RWPE2 (cell line): ENCODE data around the gene MGMT.

Source experiments
- ATAC-seq: fragments of 200-7000 bp; cut with Tn5 transposase; 3 replicates; pipeline ENCODE4 v1.9.1; 2021; ENCODE audit warnings: low read depth
- DNase-seq: peaks from one replicate; pipeline ENCODE4 v3.0.0-alpha.2; 2020; ENCODE audit warnings: low spot score
- H3K27ac ChIP-seq: fragments of 450-650 bp; 2 replicates; pipeline ENCODE4 v1.5.1; 2017; ENCODE audit warnings: mild to moderate bottlenecking; ENCODE audit not compliant: poor library complexity, severe bottlenecking
- H3K27me3 ChIP-seq: fragments of 250-450 bp; sonication (Bioruptor Pico); 2 replicates; pipeline ENCODE4 v1.5.1; 2021; ENCODE audit warnings: mild to moderate bottlenecking, moderate library complexity; ENCODE audit not compliant: insufficient read depth, poor library complexity, severe bottlenecking
- H3K36me3 ChIP-seq: fragments of 250-450 bp; sonication (Bioruptor Pico); 2 replicates; pipeline ENCODE4 v1.5.1; 2020; ENCODE audit warnings: low read depth, mild to moderate bottlenecking, moderate library complexity
- H3K4me1 ChIP-seq: fragments of 250-450 bp; sonication (Bioruptor Pico); 2 replicates; pipeline ENCODE4 v1.5.1; 2021; ENCODE audit warnings: mild to moderate bottlenecking, moderate library complexity; ENCODE audit not compliant: insufficient read depth, poor library complexity, severe bottlenecking
- H3K4me3 ChIP-seq: fragments of 250-450 bp; sonication (Bioruptor Pico); 2 replicates; pipeline ENCODE4 v1.5.1; 2021; ENCODE audit warnings: mild to moderate bottlenecking, moderate library complexity; ENCODE audit not compliant: severe bottlenecking
- H3K9me3 ChIP-seq: fragments of 250-450 bp; sonication (Bioruptor Pico); 2 replicates; pipeline ENCODE4 v1.5.1; 2021; ENCODE audit warnings: mild to moderate bottlenecking, moderate library complexity; ENCODE audit not compliant: severe bottlenecking
- CTCF ChIP-seq: fragments of 450-650 bp; IDR thresholded peaks from one replicate; pipeline ENCODE4 v1.5.1; 2017; ENCODE audit warnings: mild to moderate bottlenecking, moderate library complexity; ENCODE audit not compliant: poor library complexity, severe bottlenecking

The MGMT gene

DNA sequence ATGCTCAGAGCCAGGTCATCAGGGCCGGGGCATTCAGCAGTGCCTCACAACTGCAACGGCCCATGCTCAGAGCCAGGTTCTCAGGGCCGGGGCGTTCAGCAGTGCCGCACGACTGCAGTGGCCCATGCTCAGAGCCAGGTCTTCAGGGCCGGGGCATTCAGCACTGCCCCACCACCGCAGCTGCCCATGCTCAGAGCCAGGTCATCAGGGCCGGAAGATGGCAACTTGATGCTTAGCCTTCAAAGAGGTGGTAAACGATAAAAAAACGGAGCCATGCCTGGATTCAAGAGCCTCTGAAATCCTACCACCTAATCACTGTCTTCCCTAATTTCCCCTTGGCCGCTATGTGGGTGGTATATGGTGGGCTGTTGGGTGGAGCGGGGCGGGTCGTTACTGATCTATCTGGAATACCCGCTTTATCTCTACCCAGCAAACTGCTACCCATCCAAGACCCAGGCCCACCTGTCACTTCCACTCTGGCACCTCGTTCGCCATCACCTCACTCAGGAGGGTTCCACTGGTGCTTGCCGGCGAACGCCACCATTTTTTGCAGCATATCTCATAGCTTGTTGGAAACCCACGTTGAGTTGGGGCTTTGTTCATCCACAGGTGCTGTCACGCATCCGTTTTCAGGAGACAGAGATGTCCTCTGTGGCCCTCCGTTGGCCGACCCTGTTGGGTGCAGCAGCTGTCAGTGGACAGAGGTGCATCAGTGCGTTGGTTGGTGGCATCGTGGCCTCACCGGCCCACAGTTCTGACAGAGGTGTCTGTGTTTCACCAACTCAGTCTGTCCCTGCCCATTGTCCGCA lies 275.9 kb downstream of the MGMT start:
- DNase-seq = no peak
- H3K4me3 ChIP-seq = no peak overlapping the region
- H3K27me3 ChIP-seq = no peaks in the 10 kb centered on the region
- no peaks in the 10 kb centered on the region for H3K9me3 ChIP-seq
- no peaks in the 10 kb centered on the region for H3K36me3 ChIP-seq
- H3K27ac ChIP-seq = no peak overlapping the region
- TF ChIP-seq CTCF = no peak
- no peak for ATAC-seq
- no peaks in the 10 kb centered on the region for H3K4me1 ChIP-seq

- Histone ChIP-seq H3K4me1 (no peaks in the 10 kb centered on the region), H3K4me3 (no peak overlapping the region), H3K27ac (no peak overlapping the region), H3K9me3 (peaks cover 4% of the 10 kb centered on the region), H3K36me3 (no peaks in the 10 kb centered on the region), H3K27me3 (no peaks in the 10 kb centered on the region)
- no peak for TF ChIP-seq CTCF
- DNase-seq = no peak
- no peak for ATAC-seq
Observed at GRCh38 chr10:129743738-129744133, 276.7 kb downstream of the MGMT start.

- Histone ChIP-seq H3K36me3 (no peaks in the 10 kb centered on the region), H3K4me1 (no peaks in the 10 kb centered on the region), H3K9me3 (peaks cover 4% of the 10 kb centered on the region), H3K4me3 (no peak overlapping the region), H3K27ac (no peak overlapping the region), H3K27me3 (no peaks in the 10 kb centered on the region)
- DNase-seq (no peak), ATAC-seq (no peak)
- TF ChIP-seq CTCF = no peak
Observed at GRCh38 chr10:129744134-129745111, 277.4 kb downstream of the MGMT start.

- TF ChIP-seq CTCF = no peak
- no peaks in the 10 kb centered on the region for H3K27me3 ChIP-seq
- H3K9me3 ChIP-seq = peaks cover 4% of the 10 kb centered on the region
- no peaks in the 10 kb centered on the region for H3K36me3 ChIP-seq
- DNase-seq (no peak), ATAC-seq (no peak)
- H3K4me1 ChIP-seq = no peaks in the 10 kb centered on the region
- H3K27ac ChIP-seq = no peak overlapping the region
- H3K4me3 ChIP-seq = no peak overlapping the region
Observed at GRCh38 chr10:129745186-129745750, 278.2 kb downstream of the MGMT start.
